HG03064 (cell line): ENCODE measurements around the gene UBXN10.
"Not testable (repeated sequence)": the region's sequence is repeated elsewhere in the genome, so short reads cannot be mapped to it uniquely, and the experiment has no call there.

Source experiments
- ATAC-seq: cut with Tn5 transposase; IDR thresholded peaks from one replicate; pipeline ENCODE4 v1.9.1; 2021; ENCODE audit warnings: low read depth; ENCODE audit not compliant: unreplicated experiment

The UBXN10 gene

GRCh38 chr1:20198918-20199317, 13.0 kb downstream of the UBXN10 start:
- ATAC-seq = no peak

DNA sequence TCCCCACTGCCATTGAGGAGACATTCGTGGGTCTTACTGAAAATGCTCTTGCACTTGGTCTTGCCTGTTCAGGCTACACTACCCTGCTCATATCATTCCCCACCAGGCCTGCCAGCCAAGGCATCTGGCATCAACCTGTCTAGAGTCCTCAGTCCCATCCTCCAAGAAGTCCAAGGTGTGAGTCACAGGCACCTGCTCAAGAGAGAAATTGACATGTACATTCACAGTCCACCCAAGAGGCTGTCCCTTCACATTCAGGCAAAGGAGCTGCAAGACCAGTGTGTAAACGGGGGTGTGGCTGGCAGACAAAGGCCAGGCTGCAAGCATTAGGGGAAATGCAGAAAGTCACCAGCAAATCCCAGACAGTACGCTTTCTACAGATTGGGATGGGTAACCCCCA, 13.5 kb downstream of the UBXN10 start:
- no peak for ATAC-seq

- ATAC-seq = no peak
Observed at GRCh38 chr1:20199840-20200239, 13.9 kb downstream of the UBXN10 start.

- no peak for ATAC-seq
Observed at GRCh38 chr1:20200966-20201365, 15.1 kb downstream of the UBXN10 start.

- no peak for ATAC-seq
Observed at GRCh38 chr1:20202166-20202565, 16.3 kb downstream of the UBXN10 start.

DNA sequence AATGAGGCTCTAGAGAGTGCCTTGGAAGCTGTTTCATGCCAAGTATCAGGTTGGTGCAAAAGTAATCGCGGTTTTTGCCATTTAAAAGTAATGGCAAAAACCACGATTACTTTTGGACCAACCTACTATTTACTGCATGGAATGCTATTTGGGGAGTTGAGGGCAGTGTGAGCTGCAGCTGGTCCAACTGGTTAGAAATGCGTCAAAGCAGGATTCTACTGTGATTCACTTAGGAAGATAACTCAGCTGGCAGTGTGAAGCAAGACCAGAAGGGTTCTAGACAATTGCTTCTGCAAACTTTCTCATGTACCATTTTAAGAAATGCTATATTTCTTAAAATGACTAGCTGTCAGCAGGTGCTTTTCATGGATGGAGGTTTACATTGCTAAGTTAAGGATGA, 21.6 kb downstream of the UBXN10 start:
- ATAC-seq = no peak

DNA sequence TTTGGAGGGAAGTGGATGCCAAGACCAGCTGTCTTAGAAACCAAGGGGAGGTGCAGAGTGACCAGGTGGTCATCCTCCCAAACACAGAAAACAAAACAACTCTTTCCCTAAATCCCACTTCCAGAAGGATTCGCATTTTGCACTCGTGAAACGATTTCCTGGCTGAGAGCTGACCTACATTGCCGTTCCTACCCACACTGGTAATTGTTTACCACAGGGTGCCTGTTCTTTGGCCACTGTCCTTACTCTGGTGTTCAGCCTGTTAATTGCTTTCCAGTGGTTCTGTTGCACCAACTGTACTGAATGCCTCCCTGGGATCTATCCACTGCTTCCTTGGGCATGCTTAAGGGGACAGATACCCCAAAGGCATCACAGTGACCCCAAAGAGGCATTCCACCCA, 23.6 kb downstream of the UBXN10 start:
- ATAC-seq = no peak

- ATAC-seq = no peak
Observed at GRCh38 chr1:20210736-20211460, 25.0 kb downstream of the UBXN10 start.

DNA sequence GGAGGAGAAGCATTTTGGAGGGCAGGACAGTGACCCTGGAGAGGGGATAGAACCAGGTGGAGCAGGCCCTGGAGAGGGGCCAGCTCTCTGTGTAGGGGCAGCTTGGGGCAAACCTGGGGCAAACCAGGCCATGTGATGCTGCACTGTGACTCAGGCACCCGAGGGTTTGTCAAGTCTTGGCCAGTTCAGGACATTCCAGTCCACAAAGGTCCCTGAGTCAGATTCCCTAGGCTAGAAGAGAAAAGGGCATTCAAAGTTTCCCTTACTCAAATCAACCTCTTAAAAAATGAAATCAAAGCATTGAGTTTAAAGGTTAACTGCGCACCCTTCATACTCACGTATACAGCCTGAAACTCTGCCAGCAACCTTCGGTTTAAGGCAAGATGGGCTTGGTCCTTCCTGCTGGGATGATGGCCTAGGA, 25.6 kb downstream of the UBXN10 start:
- ATAC-seq = no peak

DNA sequence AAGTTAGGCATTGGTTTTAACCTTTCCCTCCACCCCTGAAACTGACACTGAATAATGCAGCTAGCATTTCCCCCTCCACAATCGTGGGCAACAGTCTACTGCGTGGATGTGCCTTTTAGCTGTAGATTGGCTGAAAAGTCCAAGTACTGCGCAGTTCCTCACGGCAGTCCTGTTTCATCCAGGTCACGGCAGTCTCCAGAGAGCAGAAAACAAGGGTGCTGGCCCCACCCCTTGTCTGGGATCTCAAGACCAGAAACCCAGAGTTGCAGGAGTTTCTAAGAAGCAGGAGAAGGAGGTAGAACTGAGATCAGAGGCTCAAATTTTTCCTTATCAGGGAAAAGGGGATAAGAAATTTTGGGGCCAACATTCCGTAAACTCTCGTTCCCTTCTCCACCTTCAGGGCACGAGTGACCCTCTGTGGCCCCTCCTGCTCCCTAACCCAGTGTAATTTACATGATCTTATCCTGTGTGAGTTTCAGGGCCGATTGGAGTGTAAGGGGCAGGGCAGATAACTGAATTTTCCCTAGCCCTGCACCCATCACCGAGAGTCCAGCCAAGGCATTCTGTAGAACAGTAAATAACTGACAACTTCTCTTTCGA, 26.3 kb downstream of the UBXN10 start:
- no peak for ATAC-seq

DNA sequence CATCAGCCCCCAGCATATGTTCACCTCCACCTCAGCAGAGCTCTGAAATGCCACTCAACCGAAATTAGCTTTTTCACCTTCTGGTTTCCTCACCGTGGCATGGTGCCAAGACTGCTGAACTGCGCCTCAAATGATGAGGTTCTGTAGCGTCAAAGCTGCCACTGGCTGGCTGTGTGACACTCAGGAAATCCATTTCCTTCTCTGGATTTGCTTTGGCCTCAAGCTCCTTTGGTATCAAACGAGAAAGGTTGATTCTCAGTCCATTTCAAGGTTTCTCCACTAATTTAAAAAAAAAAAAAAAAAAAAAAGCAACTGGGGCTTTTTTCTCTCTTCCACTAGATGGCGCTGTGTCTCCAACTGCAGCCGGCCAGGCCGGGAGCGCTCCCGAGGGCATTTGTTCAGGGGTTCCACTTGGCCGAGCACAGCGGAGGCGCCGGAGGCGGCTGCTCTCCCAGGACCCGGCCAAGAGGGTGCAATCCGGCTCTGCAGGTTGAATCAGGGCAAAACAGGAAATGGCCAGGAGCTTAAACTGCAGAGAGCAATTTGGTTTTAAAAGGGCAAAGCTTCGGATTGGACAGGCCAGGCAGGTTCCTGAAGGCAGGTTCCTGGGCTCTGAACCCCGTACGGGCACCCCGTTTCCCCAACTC, 26.9 kb downstream of the UBXN10 start:
- ATAC-seq = no peak

DNA sequence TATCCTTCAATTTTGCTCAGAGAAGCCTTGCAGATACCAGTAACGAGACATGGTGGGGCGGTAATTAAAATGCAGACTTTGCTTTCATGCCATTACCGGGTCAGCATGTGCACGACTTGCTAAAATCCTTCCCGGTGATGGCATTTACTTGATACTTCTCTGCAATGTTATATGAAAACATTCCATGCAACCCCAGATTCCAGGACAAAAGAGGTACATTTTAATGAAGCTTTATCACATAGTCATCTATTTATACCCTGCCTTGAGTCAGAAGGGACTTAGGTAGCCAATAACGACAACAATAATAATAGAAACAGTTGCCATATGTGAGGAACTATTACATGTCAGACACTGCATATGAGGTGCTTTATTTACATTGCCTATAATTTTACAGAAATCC, 29.8 kb downstream of the UBXN10 start:
- no peak for ATAC-seq

DNA sequence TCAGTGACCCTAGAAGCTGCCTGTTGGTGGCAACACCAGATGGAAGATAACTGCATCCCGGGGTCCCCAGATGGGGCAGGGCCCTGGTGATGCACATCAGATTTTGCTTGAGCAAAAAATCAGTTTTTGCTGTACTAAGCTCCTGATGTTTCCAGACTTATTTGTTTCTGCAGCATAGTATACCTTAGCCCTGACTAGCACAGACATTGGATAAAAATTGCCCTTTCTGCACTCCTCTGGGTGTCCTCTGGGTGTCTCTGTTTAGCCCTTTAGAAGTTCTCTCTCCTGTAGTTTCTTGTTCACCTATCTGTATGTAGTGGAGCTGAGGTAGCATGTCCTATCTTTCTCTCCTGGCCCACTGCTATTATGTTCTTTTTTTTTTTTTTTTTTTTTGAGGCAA, 30.7 kb downstream of the UBXN10 start:
- ATAC-seq = no peak

GRCh38 chr1:20219053-20219452, 33.2 kb downstream of the UBXN10 start:
- not testable (repeated sequence) for ATAC-seq

GRCh38 chr1:20220036-20220435, 34.1 kb downstream of the UBXN10 start:
- ATAC-seq = no peak

DNA sequence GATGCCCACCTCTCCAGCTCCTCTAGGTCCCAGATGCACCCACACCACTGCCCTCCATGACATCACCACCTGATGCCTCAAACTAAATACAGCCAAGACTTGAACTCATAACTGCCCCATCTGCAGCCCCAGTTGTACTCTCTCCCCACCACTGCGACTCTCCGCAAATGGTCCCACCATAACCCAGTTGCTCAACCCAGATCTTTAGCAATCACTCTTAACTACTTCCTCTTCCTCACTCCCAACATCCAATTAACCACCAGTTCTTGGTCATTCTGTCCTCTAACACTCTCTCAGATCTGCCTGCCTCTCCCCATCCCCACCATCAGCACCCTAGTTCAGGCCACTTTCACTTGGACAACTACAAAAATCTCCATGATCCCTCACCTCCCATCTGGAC, 37.2 kb downstream of the UBXN10 start:
- ATAC-seq = no peak

DNA sequence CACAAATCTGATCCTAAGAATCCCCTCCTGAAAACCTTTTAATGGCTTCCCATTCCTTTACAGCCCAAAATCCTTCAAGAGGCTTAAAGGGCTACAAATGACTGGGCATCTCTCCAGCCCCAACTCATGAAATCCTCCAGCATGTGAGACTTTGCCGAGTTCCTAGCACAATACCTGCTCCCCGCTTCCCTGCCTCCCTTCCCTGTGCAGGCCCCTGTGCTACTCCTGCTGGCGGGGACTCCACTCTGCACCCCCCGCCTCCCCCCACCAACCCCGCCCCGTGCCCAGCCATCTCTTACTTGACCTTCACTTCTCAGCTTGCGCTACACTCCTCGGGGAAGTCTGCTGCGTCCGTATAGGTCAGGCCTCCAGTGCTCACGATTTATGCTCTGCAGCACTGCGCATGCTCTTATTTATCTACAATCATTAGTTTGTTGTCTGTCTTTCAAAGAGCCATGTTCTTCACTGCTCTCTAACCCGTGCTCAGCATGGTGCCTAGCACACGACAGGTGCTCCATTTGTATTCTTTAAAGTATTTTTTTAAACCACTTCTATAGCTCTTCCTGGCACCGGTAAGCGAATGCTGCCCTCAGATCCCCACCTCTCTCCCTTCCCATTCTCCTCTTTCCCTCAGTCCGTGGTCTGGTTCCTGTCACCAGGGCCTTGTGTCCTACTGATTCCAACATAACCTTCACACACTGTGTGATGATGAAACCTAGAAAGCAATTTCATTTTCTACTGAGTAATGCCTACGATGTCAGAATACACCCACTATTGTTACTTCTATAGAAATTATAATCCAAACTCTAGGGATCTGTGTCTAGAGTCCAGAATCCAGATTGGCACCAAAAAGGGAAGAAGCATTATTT, 37.9 kb downstream of the UBXN10 start:
- no peak for ATAC-seq

GRCh38 chr1:20224546-20224945, 38.6 kb downstream of the UBXN10 start:
- no peak for ATAC-seq

GRCh38 chr1:20227704-20228103, 41.8 kb downstream of the UBXN10 start:
- no peak for ATAC-seq

- ATAC-seq = no peak
Observed at GRCh38 chr1:20228314-20228825, 42.5 kb downstream of the UBXN10 start.

- ATAC-seq = no peak
Observed at GRCh38 chr1:20229171-20229570, 43.3 kb downstream of the UBXN10 start.
